Upper lobe of right lung (tissue), 1 donor: ENCODE measurements around the gene OSBPL2. TPM values are rescaled to one million over a fixed set of nuclear protein-coding genes. Genes with fewer than 3 reads are reported as not detected.

Source experiments
- ATAC-seq: fragments of 200-7000 bp; cut with Tn5 transposase; one replicate; pipeline ENCODE4 v1.9.1; 2020; ENCODE audit warnings: mild to moderate bottlenecking, moderate library complexity
- DNase-seq: peaks from one replicate; pipeline ENCODE4 v3.0.0-alpha.2; 2020
- H3K27ac ChIP-seq: fragments of 200-600 bp; one replicate; pipeline ENCODE4 v1.8.0; 2022
- H3K27me3 ChIP-seq: fragments of 200-600 bp; one replicate; pipeline ENCODE4 v1.8.0; 2022; ENCODE audit warnings: mild to moderate bottlenecking
- H3K36me3 ChIP-seq: fragments of 200-600 bp; one replicate; pipeline ENCODE4 v1.8.0; 2022
- H3K4me1 ChIP-seq: fragments of 200-600 bp; one replicate; pipeline ENCODE4 v1.8.0; 2022
- H3K4me3 ChIP-seq: fragments of 200-600 bp; one replicate; pipeline ENCODE4 v1.8.0; 2022; ENCODE audit warnings: mild to moderate bottlenecking
- H3K9me3 ChIP-seq: fragments of 200-600 bp; one replicate; pipeline ENCODE4 v1.8.0; 2022
- CTCF ChIP-seq: fragments of 200-600 bp; IDR thresholded peaks from one replicate; pipeline ENCODE4 v1.8.0; 2022; ENCODE audit warnings: antibody characterized with exemption
- intact Hi-C: fragments of 100-400 bp; cut with DNase I; formaldehyde crosslinking; loops from one replicate; pipeline ENCODE4 v1.11.0; 2022
- total RNA-seq: library from RNA; stranded (reverse); fragmentation: NEBNext Ultra II Directional; extraction: Animal tissue kit (Norgen Biotek cat#: 25700); gene quantifications from one replicate; pipeline ENCODE4 v1.2.1, GENCODE V29; 2021
- donor health status: DM: no; HTN: yes; CAD: no; lungs with severe emphysema.

The OSBPL2 gene
- total RNA-seq, 1 donor from 2014 or later = 52.3 TPM

GRCh38 chr20:62285722-62286121 lies 47.4 kb downstream of the OSBPL2 start:
- DNase-seq = no peak
- no peak overlapping the region for H3K4me3 ChIP-seq
- intact Hi-C loops = no loop called here

GRCh38 chr20:62286493-62287064 lies 48.3 kb downstream of the OSBPL2 start:
- Histone ChIP-seq H3K27me3 (no peaks in the 10 kb centered on the region), H3K27ac (no peak overlapping the region), H3K36me3 (peaks cover 79% of the 10 kb centered on the region), H3K4me1 (peaks cover 3% of the 10 kb centered on the region), H3K9me3 (no peaks in the 10 kb centered on the region), H3K4me3 (no peak overlapping the region)
- intact Hi-C loops = no loop called here
- DNase-seq = no peak
- no peak for ATAC-seq
- TF ChIP-seq CTCF = no peak

More at GRCh38 chr20:62285722-62286121, 47.4 kb downstream of the OSBPL2 start:
- no peaks in the 10 kb centered on the region for H3K9me3 ChIP-seq
- TF ChIP-seq CTCF = no peak
- no peak overlapping the region for H3K27ac ChIP-seq
- ATAC-seq = no peak
- peaks cover 80% of the 10 kb centered on the region for H3K36me3 ChIP-seq
- no peaks in the 10 kb centered on the region for H3K27me3 ChIP-seq
- H3K4me1 ChIP-seq = peaks cover 3% of the 10 kb centered on the region

GRCh38 chr20:62287129-62287528 lies 48.8 kb downstream of the OSBPL2 start:
- H3K27ac ChIP-seq = no peak overlapping the region

DNA sequence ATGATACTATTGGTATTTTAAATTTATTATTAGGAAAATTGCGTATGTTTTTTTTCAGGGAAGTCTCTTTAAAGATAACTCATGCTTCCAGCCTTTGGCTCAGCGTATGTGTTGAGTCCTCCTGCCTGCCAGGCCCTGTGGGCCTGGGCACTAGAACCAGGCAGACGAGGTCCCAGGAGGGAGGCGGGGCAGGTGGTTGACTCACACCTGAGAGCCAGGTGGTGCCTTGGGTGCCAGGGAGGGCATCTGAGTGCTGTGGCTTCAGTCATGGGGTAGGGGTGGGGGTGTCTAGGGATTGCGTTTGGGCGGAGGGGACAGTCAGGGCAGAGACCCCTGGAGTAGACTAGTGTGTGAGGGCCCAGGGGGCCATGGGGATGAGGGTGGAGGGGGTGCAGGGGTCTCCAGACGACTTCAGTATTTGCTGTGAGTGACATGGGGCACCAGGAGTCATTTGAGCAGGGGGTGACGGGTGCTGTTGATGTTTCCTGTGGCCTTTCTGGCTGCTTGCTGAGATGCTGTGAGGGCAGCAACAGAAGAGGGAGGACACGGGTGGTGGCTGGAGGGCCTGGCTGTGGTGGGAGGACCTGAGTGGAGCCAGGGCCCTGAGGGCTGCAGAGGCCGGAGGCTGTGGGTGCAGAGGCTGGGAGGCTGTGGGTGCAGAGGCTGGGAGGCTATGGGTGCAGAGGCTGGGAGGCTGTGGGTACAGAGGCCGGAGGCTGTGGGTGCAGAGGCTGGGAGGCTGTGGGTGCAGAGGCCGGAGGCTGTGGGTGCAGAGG lies 49.6 kb downstream of the OSBPL2 start:
- Histone ChIP-seq H3K27ac (no peak overlapping the region), H3K27me3 (no peaks in the 10 kb centered on the region), H3K9me3 (no peaks in the 10 kb centered on the region), H3K4me3 (no peak overlapping the region), H3K4me1 (peaks cover 3% of the 10 kb centered on the region), H3K36me3 (peaks cover 78% of the 10 kb centered on the region)
- no peak for DNase-seq
- TF ChIP-seq CTCF = no peak
- intact Hi-C loops = no loop called here
- ATAC-seq = no peak

More at GRCh38 chr20:62287129-62287528, 48.8 kb downstream of the OSBPL2 start:
- H3K4me1 ChIP-seq = peaks cover 3% of the 10 kb centered on the region
- no peaks in the 10 kb centered on the region for H3K27me3 ChIP-seq
- DNase-seq (no peak), ATAC-seq (no peak)
- no peaks in the 10 kb centered on the region for H3K9me3 ChIP-seq
- intact Hi-C loops = no loop called here
- no peak for TF ChIP-seq CTCF
- peaks cover 79% of the 10 kb centered on the region for H3K36me3 ChIP-seq
- no peak overlapping the region for H3K4me3 ChIP-seq

- Histone ChIP-seq H3K4me3 (no peak overlapping the region), H3K36me3 (peaks cover 78% of the 10 kb centered on the region), H3K4me1 (no peaks in the 10 kb centered on the region), H3K9me3 (no peaks in the 10 kb centered on the region), H3K27me3 (no peaks in the 10 kb centered on the region), H3K27ac (no peak overlapping the region)
- no peak for ATAC-seq
- no peak for DNase-seq
- intact Hi-C loops = no loop called here
- no peak for TF ChIP-seq CTCF
These were observed 50.3 kb downstream of the OSBPL2 start for GRCh38 chr20:62288535-62289105.
